OCI-LY3 (cell line): ENCODE measurements around the gene PCED1B.

Experiments used
- EZH2phosphoT487 ChIP-seq: fragments of 200-600 bp; shearing (Covaris generic); IDR thresholded peaks from 2 replicates; pipeline ENCODE4 v1.6.1; 2018; ENCODE audit warnings: antibody characterized with exemption, mixed run types, low read depth
- TF ChIP-seq, protein P1 (sequence below): fragments of 200-600, 300-600 bp; sonication (generic); IDR thresholded peaks from 2 replicates; pipeline ENCODE4 v1.5.1; 2014; ENCODE audit warnings: antibody characterized with exemption, low read length, low read depth

DNA sequence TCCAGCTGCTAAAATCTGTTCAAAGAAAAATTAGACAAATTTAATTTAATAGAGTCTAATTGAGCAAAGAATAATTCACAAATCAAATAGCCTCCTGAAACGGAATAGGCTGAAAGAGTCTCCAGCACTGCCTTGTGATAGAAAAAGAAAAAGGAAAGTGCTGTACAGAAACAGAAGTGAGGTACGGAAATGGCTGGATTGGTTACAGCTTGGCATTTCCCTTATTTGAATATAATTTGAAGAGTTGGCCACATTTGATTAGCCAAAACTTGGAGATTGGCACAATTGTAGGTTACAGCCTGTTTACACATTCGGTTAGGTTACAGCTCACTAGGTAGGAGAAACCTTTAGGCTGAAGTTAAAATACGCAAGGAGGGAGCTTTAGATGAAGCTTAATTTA is 24.8 kb upstream of the PCED1B start:
- TF ChIP-seq, protein P1, sequence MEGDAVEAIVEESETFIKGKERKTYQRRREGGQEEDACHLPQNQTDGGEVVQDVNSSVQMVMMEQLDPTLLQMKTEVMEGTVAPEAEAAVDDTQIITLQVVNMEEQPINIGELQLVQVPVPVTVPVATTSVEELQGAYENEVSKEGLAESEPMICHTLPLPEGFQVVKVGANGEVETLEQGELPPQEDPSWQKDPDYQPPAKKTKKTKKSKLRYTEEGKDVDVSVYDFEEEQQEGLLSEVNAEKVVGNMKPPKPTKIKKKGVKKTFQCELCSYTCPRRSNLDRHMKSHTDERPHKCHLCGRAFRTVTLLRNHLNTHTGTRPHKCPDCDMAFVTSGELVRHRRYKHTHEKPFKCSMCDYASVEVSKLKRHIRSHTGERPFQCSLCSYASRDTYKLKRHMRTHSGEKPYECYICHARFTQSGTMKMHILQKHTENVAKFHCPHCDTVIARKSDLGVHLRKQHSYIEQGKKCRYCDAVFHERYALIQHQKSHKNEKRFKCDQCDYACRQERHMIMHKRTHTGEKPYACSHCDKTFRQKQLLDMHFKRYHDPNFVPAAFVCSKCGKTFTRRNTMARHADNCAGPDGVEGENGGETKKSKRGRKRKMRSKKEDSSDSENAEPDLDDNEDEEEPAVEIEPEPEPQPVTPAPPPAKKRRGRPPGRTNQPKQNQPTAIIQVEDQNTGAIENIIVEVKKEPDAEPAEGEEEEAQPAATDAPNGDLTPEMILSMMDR = no peak
- no peak for TF ChIP-seq EZH2phosphoT487
